CD14-positive monocyte (primary cell): ENCODE data around the gene FOXK2. TPM values are rescaled to one million over a fixed set of nuclear protein-coding genes. Genes with fewer than 3 reads are reported as not detected.

ENCODE experiments used
- DNase-seq, 3 donors: peaks; one replicate each; pipeline ENCODE4 v3.0.0-alpha.2; 2011 to 2022
- H2AFZ ChIP-seq: 2 replicates; pipeline ENCODE4 v1.6.0; 2012; ENCODE audit warnings: mild to moderate bottlenecking, low read depth, low read length, inconsistent platforms; ENCODE audit not compliant: insufficient read depth, poor library complexity, severe bottlenecking
- H3K27ac ChIP-seq, 2 donors: 1 replicate in 1 of 2; 2 replicates in 1 of 2; pipeline ENCODE4 v1.5.1; 2012 to 2013; ENCODE audit warnings: low read length in 2 of 2, control low read depth in 1 of 2, inconsistent platforms in 1 of 2, low read depth in 1 of 2, mild to moderate bottlenecking in 1 of 2
- H3K27me3 ChIP-seq, 2 donors: one replicate each; pipeline versions ENCODE4 v1.6.0 to v1.6.1; 2011 to 2013; ENCODE audit warnings: low read length in 2 of 2; ENCODE audit not compliant: control insufficient read depth in 2 of 2, insufficient read depth in 2 of 2
- H3K36me3 ChIP-seq, 2 donors: replicated peaks in 1 of 2; 1 replicate in 1 of 2; 2 replicates in 1 of 2; pipeline versions ENCODE4 v1.5.1 to v1.6.1; 2012 to 2013; ENCODE audit warnings: low read length in 2 of 2, control low read depth in 1 of 2, inconsistent platforms in 1 of 2, mild to moderate bottlenecking in 1 of 2; ENCODE audit not compliant: insufficient read depth in 2 of 2, control insufficient read depth in 1 of 2
- H3K4me1 ChIP-seq, 2 donors: 1 replicate in 1 of 2; 2 replicates in 1 of 2; pipeline versions ENCODE4 v1.5.1 to v1.6.1; 2012 to 2013; ENCODE audit warnings: low read length in 2 of 2, control low read depth in 1 of 2, inconsistent platforms in 1 of 2, mild to moderate bottlenecking in 1 of 2, moderate library complexity in 1 of 2; ENCODE audit not compliant: insufficient read depth in 2 of 2, control insufficient read depth in 1 of 2
- H3K4me2 ChIP-seq: replicated peaks from 2 replicates; pipeline ENCODE3; 2012; ENCODE audit warnings: low read length, moderate library complexity, mild to moderate bottlenecking; ENCODE audit not compliant: poor library complexity, severe bottlenecking; ENCODE audit errors: extremely low read depth
- H3K4me3 ChIP-seq, 3 experiments: fragments of 200-600 bp in 1 of 3; sonication (generic) in 1 of 3; replicated peaks in 1 of 3; 1 replicate in 2 of 3; 2 replicates in 1 of 3; pipeline ENCODE4 v1.5.1; 2011 to 2013; ENCODE audit warnings: low read length in 3 of 3, mild to moderate bottlenecking in 3 of 3, control low read depth in 2 of 3, low read depth in 2 of 3, inconsistent platforms in 1 of 3, moderate library complexity in 1 of 3
- H3K79me2 ChIP-seq: 2 replicates; pipeline ENCODE4 v1.6.0; 2012; ENCODE audit warnings: mild to moderate bottlenecking, control low read depth, inconsistent platforms, low read length, moderate library complexity; ENCODE audit not compliant: insufficient read depth
- H3K9ac ChIP-seq: 2 replicates; pipeline ENCODE4 v1.6.0; 2017; ENCODE audit warnings: low read length, mild to moderate bottlenecking; ENCODE audit not compliant: insufficient read depth, poor library complexity, severe bottlenecking
- H3K9me3 ChIP-seq, 2 donors: replicated peaks in 1 of 2; 1 replicate in 1 of 2; 2 replicates in 1 of 2; pipeline versions ENCODE4 v1.5.1 to v1.6.1; 2012 to 2013; ENCODE audit warnings: low read length in 2 of 2, control low read depth in 1 of 2; ENCODE audit not compliant: control insufficient read depth in 1 of 2, insufficient read depth in 1 of 2
- H4K20me1 ChIP-seq: 2 replicates; pipeline ENCODE4 v1.6.0; 2012; ENCODE audit warnings: mild to moderate bottlenecking, low read length, control low read depth, moderate library complexity; ENCODE audit not compliant: insufficient read depth
- H3K27ac Mint-ChIP-seq, 7 donors: one replicate each; pipeline ENCODE4 v1.8.0; 2020; ENCODE audit warnings: mild to moderate bottlenecking in 7 of 7, mixed read lengths in 7 of 7, moderate library complexity in 6 of 7, inconsistent platforms in 2 of 7
- H3K27me3 Mint-ChIP-seq, 3 donors: one replicate each; pipeline ENCODE4 v1.8.0; 2021 to 2022; ENCODE audit warnings: low read depth in 3 of 3, mild to moderate bottlenecking in 3 of 3, mixed read lengths in 3 of 3, moderate library complexity in 3 of 3, inconsistent platforms in 1 of 3
- H3K36me3 Mint-ChIP-seq, 2 donors: one replicate each; pipeline ENCODE4 v1.8.0; 2020; ENCODE audit warnings: mixed read lengths in 2 of 2, inconsistent platforms in 1 of 2, mild to moderate bottlenecking in 1 of 2
- H3K4me1 Mint-ChIP-seq: one replicate; pipeline ENCODE4 v1.8.0; 2020; ENCODE audit warnings: mild to moderate bottlenecking, mixed read lengths
- H3K4me3 Mint-ChIP-seq, 2 donors: one replicate each; pipeline ENCODE4 v1.8.0; 2020; ENCODE audit warnings: mild to moderate bottlenecking in 2 of 2, mixed read lengths in 2 of 2, moderate library complexity in 1 of 2
- H3K9me3 Mint-ChIP-seq, 7 donors: one replicate each; pipeline ENCODE4 v1.8.0; 2020 to 2022; ENCODE audit warnings: mixed read lengths in 7 of 7, mild to moderate bottlenecking in 6 of 7, moderate library complexity in 6 of 7, inconsistent platforms in 2 of 7
- WGBS: methylation state at CpG from one replicate; pipeline ENCODE4 v1.1.5; 2013; ENCODE audit warnings: missing lambda C conversion rate; ENCODE audit not compliant: insufficient coverage; 5-methylcytosine and 5-hydroxymethylcytosine counted together
- intact Hi-C, 2 donors: fragments of 100-400 bp; cut with micrococcal nuclease; formaldehyde crosslinking; loops; one replicate each; pipeline versions ENCODE4 v1.15.0 to v1.15.1; 2023
- polyA plus RNA-seq, 3 donors: library from polyadenylated mRNA; depleted of rRNA in 1 of 3; unstranded in 2 of 3; stranded (reverse) in 1 of 3; fragments of 300-500 nt in 2 of 3; fragments of >200 nt in 1 of 3; fragmentation: Illumina TruSeq in 2 of 3; gene quantifications; 1 replicate in 2 of 3; 2 replicates in 1 of 3; pipeline ENCODE4 v1.2.3, GENCODE V29; 2012 to 2021
- TF ChIP-seq, protein P1 (sequence below): fragments of 200-600 bp; IDR thresholded peaks from one replicate; pipeline ENCODE4 v1.8.0; 2022; ENCODE audit warnings: antibody characterized with exemption, mild to moderate bottlenecking

Gene FOXK2
- polyA plus RNA-seq, 3 donors: 3.5 to 18.4 (median 4.7) TPM

DNA sequence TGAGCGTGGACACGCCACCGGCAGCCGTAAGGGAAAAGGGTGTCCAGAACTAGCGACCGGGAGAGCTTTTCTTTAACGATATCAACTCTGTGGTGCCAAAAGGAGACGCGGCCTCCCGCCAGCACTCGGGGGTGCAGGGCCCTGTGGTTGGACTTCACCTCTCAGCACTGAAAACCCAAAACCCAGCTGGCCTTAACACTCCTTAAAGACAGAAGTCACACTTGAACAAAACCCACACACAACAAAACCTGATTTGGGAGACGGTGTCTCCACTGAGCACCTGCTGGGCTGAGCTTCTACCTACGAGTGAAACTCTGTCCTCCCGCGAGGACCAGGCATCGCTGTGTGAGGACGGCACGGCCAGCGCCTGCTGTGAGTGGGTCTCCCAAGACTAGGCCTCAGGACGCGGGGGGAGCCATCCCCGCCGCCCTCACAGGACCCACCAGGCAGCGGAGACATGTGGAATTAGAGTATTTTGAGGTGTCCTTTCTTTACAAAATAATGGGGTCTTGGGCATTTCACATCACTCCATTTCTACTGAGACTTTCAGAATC, 82.0 kb downstream of the FOXK2 start:
- Mint-ChIP-seq H3K36me3 (peaks cover 70 to 97% of the 10 kb centered on the region in 2 donors), H3K27ac (peak overlapping the region in 2 of 7 donors; percentile 23 to 58)
- H3K4me1 ChIP-seq: peaks cover 16% of the 10 kb centered on the region in 2 donors

GRCh38 chr17:82602487-82602886, 83.0 kb downstream of the FOXK2 start:
- Histone ChIP-seq H3K4me1 (peaks cover 16% of the 10 kb centered on the region in 2 donors), H3K9ac (no peak overlapping the region), H3K9me3 (no peaks in the 10 kb centered on the region), H3K27me3 (no peaks in the 10 kb centered on the region), H3K27ac (no peak overlapping the region), H2AFZ (no peak overlapping the region), H3K36me3 (peaks cover 52 to 83% of the 10 kb centered on the region in 2 donors), H4K20me1 (no peaks in the 10 kb centered on the region), H3K79me2 (peaks cover 3% of the 10 kb centered on the region), H3K4me3 (no peak overlapping the region), H3K4me2 (no peak overlapping the region)
- peaks cover 0 to 7% (median 0%) of the 10 kb centered on the region in 3 donors for H3K27me3 Mint-ChIP-seq
- no peaks in the 10 kb centered on the region for H3K9me3 Mint-ChIP-seq
- peak overlapping the region in 2 of 7 donors; percentile 61 to 78 for H3K27ac Mint-ChIP-seq
- peaks cover 16% of the 10 kb centered on the region for H3K4me1 Mint-ChIP-seq
- TF ChIP-seq, protein P1, sequence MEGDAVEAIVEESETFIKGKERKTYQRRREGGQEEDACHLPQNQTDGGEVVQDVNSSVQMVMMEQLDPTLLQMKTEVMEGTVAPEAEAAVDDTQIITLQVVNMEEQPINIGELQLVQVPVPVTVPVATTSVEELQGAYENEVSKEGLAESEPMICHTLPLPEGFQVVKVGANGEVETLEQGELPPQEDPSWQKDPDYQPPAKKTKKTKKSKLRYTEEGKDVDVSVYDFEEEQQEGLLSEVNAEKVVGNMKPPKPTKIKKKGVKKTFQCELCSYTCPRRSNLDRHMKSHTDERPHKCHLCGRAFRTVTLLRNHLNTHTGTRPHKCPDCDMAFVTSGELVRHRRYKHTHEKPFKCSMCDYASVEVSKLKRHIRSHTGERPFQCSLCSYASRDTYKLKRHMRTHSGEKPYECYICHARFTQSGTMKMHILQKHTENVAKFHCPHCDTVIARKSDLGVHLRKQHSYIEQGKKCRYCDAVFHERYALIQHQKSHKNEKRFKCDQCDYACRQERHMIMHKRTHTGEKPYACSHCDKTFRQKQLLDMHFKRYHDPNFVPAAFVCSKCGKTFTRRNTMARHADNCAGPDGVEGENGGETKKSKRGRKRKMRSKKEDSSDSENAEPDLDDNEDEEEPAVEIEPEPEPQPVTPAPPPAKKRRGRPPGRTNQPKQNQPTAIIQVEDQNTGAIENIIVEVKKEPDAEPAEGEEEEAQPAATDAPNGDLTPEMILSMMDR: no peak
- peaks cover 64 to 92% of the 10 kb centered on the region in 2 donors for H3K36me3 Mint-ChIP-seq
- H3K4me3 Mint-ChIP-seq: no peak overlapping the region
- DNase-seq: no peak
- intact Hi-C loops: no loop called here
- 100% methylated on average over 1 of the region's 21 CpGs for WGBS

More for the DNA sequence above, 82.0 kb downstream of the FOXK2 start:
- Mint-ChIP-seq H3K9me3 (no peaks in the 10 kb centered on the region), H3K27me3 (peaks cover 0 to 7% (median 0%) of the 10 kb centered on the region in 3 donors), H3K4me1 (peaks cover 16% of the 10 kb centered on the region), H3K4me3 (no peak overlapping the region)
- peaks cover 3% of the 10 kb centered on the region for H3K79me2 ChIP-seq
- no peaks in the 10 kb centered on the region for H3K9me3 ChIP-seq
- H3K27ac ChIP-seq: no peak overlapping the region
- no peak overlapping the region for H3K4me2 ChIP-seq
- H3K4me3 ChIP-seq: no peak overlapping the region
- no peak overlapping the region for H3K9ac ChIP-seq
- H3K36me3 ChIP-seq: peaks cover 60 to 90% of the 10 kb centered on the region in 2 donors
- 99% methylated on average over 16 of the region's 24 CpGs for WGBS
- H2AFZ ChIP-seq: no peak overlapping the region
- no peak for DNase-seq
- intact Hi-C loops: no loop called here
- no peaks in the 10 kb centered on the region for H3K27me3 ChIP-seq
- TF ChIP-seq, protein P1: no peak
- H4K20me1 ChIP-seq: no peaks in the 10 kb centered on the region
